A673 (cell line): Measurements from ENCODE around the gene TCEAL9.

Experiments
- EZH2 ChIP-seq: fragments of 200-600 bp; sonication (generic); IDR thresholded peaks from 2 replicates; pipeline ENCODE4 v1.6.1; 2017; ENCODE audit warnings: borderline replicate concordance, low read depth, mild to moderate bottlenecking, mixed read lengths, antibody characterized with exemption, low read length; ENCODE audit not compliant: poor library complexity, severe bottlenecking
- TF ChIP-seq, protein P1 (sequence below): fragments of 300-800, 200-600 bp; sonication (generic); conservative IDR thresholded peaks from 2 replicates; pipeline ENCODE4 v1.5.1; 2017; ENCODE audit warnings: low read depth, mild to moderate bottlenecking, antibody characterized with exemption, low read length, moderate library complexity, mixed read lengths

DNA sequence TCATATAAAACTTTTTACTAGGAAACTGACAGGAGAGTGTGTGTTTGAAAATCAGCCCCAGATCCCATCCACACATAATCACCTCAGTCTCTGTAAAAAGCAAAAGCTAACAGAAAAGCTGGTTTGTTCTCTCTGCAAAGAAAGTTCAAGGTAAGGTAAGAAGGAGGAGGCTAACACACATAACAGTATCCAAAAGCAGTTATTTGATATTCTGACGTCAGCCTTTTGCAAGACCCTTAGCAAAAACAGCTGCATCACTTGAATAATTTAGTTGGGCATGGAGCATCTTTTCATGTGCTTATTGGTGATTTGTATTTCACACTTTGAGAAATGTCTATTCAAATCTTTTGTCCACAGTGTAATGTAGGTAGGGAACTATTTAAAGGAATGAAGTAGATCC lies 5.5 kb downstream of the TCEAL9 start:
- no peak for TF ChIP-seq EZH2
- TF ChIP-seq, protein P1, sequence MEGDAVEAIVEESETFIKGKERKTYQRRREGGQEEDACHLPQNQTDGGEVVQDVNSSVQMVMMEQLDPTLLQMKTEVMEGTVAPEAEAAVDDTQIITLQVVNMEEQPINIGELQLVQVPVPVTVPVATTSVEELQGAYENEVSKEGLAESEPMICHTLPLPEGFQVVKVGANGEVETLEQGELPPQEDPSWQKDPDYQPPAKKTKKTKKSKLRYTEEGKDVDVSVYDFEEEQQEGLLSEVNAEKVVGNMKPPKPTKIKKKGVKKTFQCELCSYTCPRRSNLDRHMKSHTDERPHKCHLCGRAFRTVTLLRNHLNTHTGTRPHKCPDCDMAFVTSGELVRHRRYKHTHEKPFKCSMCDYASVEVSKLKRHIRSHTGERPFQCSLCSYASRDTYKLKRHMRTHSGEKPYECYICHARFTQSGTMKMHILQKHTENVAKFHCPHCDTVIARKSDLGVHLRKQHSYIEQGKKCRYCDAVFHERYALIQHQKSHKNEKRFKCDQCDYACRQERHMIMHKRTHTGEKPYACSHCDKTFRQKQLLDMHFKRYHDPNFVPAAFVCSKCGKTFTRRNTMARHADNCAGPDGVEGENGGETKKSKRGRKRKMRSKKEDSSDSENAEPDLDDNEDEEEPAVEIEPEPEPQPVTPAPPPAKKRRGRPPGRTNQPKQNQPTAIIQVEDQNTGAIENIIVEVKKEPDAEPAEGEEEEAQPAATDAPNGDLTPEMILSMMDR, result no peak
